ENCODE results near the gene ZNF827.
A peak's percentile ranks its signal among the peaks of the same experiment; 100 is the strongest.

Gene ZNF827

GRCh38 chr4:145930592-145930991 is 8.0 kb downstream of the ZNF827 start:
- peaks cover 99% of the 10 kb centered on the region for H3K79me2 ChIP-seq (ENCODE audit: insufficient read depth, low read length)
- peak overlapping the region; percentile 32 for H3K4me3 ChIP-seq (ENCODE audit: low read length, poor library complexity, severe bottlenecking)
- TF ChIP-seq, protein P1, sequence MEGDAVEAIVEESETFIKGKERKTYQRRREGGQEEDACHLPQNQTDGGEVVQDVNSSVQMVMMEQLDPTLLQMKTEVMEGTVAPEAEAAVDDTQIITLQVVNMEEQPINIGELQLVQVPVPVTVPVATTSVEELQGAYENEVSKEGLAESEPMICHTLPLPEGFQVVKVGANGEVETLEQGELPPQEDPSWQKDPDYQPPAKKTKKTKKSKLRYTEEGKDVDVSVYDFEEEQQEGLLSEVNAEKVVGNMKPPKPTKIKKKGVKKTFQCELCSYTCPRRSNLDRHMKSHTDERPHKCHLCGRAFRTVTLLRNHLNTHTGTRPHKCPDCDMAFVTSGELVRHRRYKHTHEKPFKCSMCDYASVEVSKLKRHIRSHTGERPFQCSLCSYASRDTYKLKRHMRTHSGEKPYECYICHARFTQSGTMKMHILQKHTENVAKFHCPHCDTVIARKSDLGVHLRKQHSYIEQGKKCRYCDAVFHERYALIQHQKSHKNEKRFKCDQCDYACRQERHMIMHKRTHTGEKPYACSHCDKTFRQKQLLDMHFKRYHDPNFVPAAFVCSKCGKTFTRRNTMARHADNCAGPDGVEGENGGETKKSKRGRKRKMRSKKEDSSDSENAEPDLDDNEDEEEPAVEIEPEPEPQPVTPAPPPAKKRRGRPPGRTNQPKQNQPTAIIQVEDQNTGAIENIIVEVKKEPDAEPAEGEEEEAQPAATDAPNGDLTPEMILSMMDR (conservative IDR thresholded peaks at IDR 0.05; ENCODE audit: low read length), result no peak
- TF ChIP-seq EZH2phosphoT487 (IDR thresholded peaks at IDR 0.05; ENCODE audit: borderline replicate concordance), result no peak
- no peak overlapping the region for H3K9ac ChIP-seq (ENCODE audit: low read depth, low read length, poor library complexity, severe bottlenecking)
- H2AFZ ChIP-seq (ENCODE audit: low read length), result no peak overlapping the region
- no peaks in the 10 kb centered on the region for H3K9me2 ChIP-seq (replicated peaks; ENCODE audit: low read depth, low read length)
- H3K4me2 ChIP-seq (ENCODE audit: low read depth, low read length, poor library complexity, severe bottlenecking), result peak overlapping the region; percentile 64
- H3K4me1 ChIP-seq (ENCODE audit: insufficient read depth, low read length, poor library complexity, severe bottlenecking), result peaks cover 69% of the 10 kb centered on the region
- no peaks in the 10 kb centered on the region for H3K27me3 ChIP-seq (ENCODE audit: insufficient read depth, low read length, poor library complexity, severe bottlenecking)
- H3F3A ChIP-seq (ENCODE audit: low read depth), result no peaks in the 10 kb centered on the region; the same call in 1 of the 2 replicates
- H3K9me3 ChIP-seq (ENCODE audit: insufficient read depth, low read depth, low read length), result peaks cover 4% of the 10 kb centered on the region
- peaks cover 75% of the 10 kb centered on the region for H4K20me1 ChIP-seq (ENCODE audit: insufficient read depth, low read length, poor library complexity, severe bottlenecking)
- H3K36me3 ChIP-seq (ENCODE audit: insufficient read depth, low read length), result peaks cover 4% of the 10 kb centered on the region; the same call in 1 of the 2 replicates

DNA sequence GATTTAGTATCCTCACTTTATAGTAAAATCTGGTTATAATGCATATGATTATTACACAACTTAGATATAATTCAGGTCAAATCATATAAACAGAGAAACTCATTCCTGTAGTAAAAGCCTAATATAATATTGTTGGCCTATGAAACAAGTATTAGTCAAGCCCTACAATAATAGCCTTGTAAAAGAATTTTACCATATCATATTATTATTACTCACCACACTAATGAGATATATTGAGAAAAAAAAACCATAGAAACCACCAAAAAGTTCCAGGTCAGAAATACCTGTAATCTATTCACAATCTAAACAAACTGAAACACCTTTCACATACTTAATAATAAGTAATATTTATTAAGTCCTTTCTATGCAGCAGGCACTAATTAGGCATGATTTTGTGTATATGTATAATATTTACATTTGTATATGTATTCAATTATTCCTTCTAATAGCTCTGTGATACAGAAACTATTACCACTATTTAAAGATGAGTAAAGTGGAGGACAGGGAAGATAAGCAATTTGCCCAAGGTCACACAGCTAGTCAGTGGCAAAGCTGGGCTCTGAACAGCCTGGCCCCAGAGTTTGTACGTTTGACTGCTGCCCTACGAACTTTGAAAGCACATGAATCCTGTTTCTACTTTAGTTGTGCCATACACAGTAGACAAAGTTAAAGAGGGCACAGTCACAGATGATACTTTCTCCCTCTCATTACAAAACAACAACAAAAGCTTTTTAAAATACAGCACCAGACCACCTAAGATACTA is 9.0 kb downstream of the ZNF827 start:
- Histone ChIP-seq H3K4me3 (ENCODE audit: low read length, poor library complexity, severe bottlenecking) (peak overlapping the region; percentile 8), H3K9me3 (ENCODE audit: insufficient read depth, low read depth, low read length) (peaks cover 14% of the 10 kb centered on the region), H3K9ac (ENCODE audit: low read depth, low read length, poor library complexity, severe bottlenecking) (peak overlapping the region; percentile 1), H3K9me2 (replicated peaks; ENCODE audit: low read depth, low read length) (no peaks in the 10 kb centered on the region), H3K36me3 (ENCODE audit: insufficient read depth, low read length) (peaks cover 12% of the 10 kb centered on the region), H2AFZ (ENCODE audit: low read length) (no peak overlapping the region), H3K79me2 (ENCODE audit: insufficient read depth, low read length) (peaks cover 99% of the 10 kb centered on the region), H3F3A (ENCODE audit: low read depth) (no peaks in the 10 kb centered on the region; the same call in 1 of the 2 replicates), H3K4me2 (ENCODE audit: low read depth, low read length, poor library complexity, severe bottlenecking) (peak overlapping the region; percentile 64), H4K20me1 (ENCODE audit: insufficient read depth, low read length, poor library complexity, severe bottlenecking) (peaks cover 78% of the 10 kb centered on the region), H3K27me3 (ENCODE audit: insufficient read depth, low read length, poor library complexity, severe bottlenecking) (no peaks in the 10 kb centered on the region), H3K4me1 (ENCODE audit: insufficient read depth, low read length, poor library complexity, severe bottlenecking) (peaks cover 61% of the 10 kb centered on the region)
- no peak for TF ChIP-seq EZH2phosphoT487 (IDR thresholded peaks at IDR 0.05; ENCODE audit: borderline replicate concordance)
- TF ChIP-seq, protein P1 (conservative IDR thresholded peaks at IDR 0.05; ENCODE audit: low read length), result no peak

GRCh38 chr4:145928748-145929147 is 9.9 kb downstream of the ZNF827 start:
- Histone ChIP-seq H3F3A (ENCODE audit: low read depth) (no peaks in the 10 kb centered on the region; the same call in 1 of the 2 replicates), H3K9me2 (replicated peaks; ENCODE audit: low read depth, low read length) (no peaks in the 10 kb centered on the region), H3K4me2 (ENCODE audit: low read depth, low read length, poor library complexity, severe bottlenecking) (peak overlapping the region; percentile 0), H3K27me3 (ENCODE audit: insufficient read depth, low read length, poor library complexity, severe bottlenecking) (no peaks in the 10 kb centered on the region), H3K9me3 (ENCODE audit: insufficient read depth, low read depth, low read length) (peaks cover 15% of the 10 kb centered on the region), H3K36me3 (ENCODE audit: insufficient read depth, low read length) (peaks cover 21% of the 10 kb centered on the region), H3K9ac (ENCODE audit: low read depth, low read length, poor library complexity, severe bottlenecking) (no peak overlapping the region), H3K79me2 (ENCODE audit: insufficient read depth, low read length) (peaks cover 99% of the 10 kb centered on the region), H3K4me1 (ENCODE audit: insufficient read depth, low read length, poor library complexity, severe bottlenecking) (peaks cover 52% of the 10 kb centered on the region), H3K4me3 (ENCODE audit: low read length, poor library complexity, severe bottlenecking) (no peak overlapping the region), H4K20me1 (ENCODE audit: insufficient read depth, low read length, poor library complexity, severe bottlenecking) (peaks cover 79% of the 10 kb centered on the region), H2AFZ (ENCODE audit: low read length) (no peak overlapping the region)
- TF ChIP-seq, protein P1 (conservative IDR thresholded peaks at IDR 0.05; ENCODE audit: low read length), result no peak
- no peak for TF ChIP-seq EZH2phosphoT487 (IDR thresholded peaks at IDR 0.05; ENCODE audit: borderline replicate concordance)

Measured in Loucy (cell line).